Right lung (tissue), 5 donors: ENCODE results near the gene CNKSR1. TPM values are rescaled to one million over a fixed set of nuclear protein-coding genes. Genes with fewer than 3 reads are reported as not detected.

Source experiments
- DNase-seq, 2 donors: peaks; one replicate each; pipeline ENCODE4 v3.0.0-alpha.2; 2013
- polyA plus RNA-seq, 5 donors: library from polyadenylated mRNA; unstranded; fragments of 120-200 nt; gene quantifications; one replicate each; pipeline versions ENCODE4 v1.2.1 to v1.2.3, GENCODE V29; 2013; ENCODE audit warnings: inconsistent platforms in 1 of 5, low replicate concordance in 1 of 5; ENCODE audit not compliant: insufficient read length in 5 of 5, insufficient read depth in 1 of 5

CNKSR1 gene
- polyA plus RNA-seq, 5 donors = 15.2 to 25.9 (median 24.0) TPM

DNA sequence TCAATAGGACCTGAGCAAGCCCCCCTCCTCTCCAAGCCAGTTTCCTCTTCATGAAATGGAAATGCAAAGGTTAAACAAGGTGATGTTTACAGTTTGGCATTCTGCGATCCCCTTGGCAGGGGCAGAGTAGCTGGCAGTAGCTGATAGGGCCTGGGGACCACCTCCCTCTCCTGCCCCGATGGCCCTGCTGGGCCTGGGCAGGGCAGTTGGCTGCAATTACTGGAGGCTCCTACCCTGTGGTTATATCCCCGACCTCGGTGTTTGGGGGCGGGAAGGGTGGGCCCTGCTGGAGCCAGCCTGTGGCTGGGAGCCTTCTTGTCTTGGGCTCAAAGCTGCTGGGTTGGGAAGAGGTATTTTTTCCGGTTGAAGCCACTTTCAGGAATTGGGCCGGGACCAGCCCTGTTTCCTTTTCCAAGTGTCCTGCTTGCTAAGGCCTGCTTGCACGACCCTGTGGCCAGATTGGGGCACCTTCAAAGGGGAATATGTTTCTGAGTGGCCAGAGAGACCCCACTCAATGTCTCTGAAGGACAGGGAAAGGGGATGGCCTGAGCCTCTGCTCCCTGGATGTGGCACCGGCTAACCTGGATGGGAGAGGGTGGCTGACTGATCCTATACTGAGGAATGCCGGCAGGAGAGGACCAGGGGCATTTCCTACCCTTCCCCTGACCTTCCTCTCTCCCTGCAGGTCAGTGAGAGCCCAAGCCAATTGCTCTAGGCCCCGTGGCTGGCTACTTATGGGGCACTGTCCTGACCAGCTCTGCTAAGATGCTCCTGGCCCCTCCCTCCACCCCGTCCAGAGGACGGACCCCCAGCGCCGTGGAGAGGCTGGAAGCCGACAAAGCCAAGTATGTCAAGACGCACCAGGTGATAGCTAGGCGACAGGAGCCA lies 16.5 kb upstream of the CNKSR1 start:
- DNase-seq = no peak

DNA sequence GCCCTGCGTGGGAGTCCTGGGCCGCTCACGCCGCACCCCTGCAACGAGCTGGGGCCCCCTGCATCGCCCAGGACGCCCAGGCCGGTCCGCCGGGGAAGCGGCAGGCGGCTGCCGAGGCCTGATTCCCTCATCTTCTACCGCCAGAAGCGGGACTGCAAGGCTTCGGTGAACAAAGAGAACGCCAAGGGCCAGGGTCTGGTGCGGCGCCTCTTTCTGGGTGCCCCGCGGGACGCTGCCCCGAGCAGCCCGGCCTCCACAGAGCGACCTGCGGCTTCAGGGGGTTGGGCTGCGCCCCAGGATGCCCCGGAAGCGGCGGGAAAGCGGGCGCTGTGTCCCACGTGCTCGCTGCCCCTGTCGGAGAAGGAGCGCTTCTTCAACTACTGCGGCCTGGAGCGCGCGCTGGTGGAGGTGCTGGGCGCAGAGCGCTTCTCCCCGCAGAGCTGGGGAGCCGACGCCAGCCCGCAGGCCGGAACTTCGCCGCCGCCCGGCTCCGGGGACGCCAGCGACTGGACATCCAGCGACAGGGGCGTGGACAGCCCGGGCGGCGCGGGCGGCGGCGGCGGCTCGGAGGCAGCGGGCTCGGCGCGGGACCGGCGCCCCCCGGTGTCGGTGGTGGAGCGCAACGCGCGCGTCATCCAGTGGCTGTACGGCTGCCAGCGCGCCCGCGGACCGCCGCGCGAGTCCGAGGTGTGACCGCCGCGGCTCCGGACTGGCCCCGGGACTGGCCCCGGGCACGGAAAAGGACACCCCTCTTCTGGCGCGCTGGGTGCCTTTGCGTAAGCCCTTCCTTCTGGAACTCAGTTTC lies 15.7 kb upstream of the CNKSR1 start:
- DNase-seq = peak; percentile 45 to 58

DNA sequence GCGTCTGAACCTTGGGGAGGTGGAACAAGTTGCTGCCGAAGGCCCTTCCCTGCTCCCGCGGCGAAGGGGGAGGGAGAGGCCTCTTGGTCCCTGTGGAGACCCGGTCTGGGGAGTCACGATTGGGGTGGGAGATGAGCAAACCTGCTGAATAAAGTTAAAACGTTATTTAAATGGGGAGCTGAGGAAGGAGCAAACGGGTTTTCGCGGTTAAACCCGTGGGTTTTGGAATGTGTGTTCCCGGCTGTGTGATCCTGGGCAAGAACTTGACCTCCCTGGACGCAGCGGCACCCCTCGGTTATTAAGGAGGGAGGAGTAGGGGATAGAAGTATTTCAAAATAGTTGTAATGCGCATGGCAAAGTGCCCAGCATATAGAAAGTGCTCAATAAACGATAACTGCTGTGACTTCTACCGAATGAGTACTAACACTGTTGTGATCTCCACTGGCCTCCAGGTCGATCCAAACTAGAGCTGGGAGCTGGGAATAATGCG lies 15.0 kb upstream of the CNKSR1 start:
- DNase-seq = no peak

DNA sequence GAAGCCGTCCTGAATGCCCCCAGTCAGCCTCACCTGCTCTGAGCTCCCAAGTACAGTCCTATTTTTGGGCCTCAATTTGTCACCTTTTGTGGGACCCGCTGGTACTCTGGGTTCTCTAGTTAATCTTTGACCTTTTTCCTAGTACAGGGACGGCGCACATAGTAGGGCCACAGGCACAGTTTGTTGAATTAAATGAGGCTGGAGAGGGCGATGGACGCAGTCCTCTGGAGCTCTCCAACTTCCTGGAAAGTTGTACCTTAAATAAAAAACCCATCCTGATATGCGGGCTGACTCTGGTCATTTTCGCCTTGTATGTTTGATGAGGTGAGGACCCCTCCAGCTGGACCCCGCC lies 13.6 kb upstream of the CNKSR1 start:
- DNase-seq = no peak

DNA sequence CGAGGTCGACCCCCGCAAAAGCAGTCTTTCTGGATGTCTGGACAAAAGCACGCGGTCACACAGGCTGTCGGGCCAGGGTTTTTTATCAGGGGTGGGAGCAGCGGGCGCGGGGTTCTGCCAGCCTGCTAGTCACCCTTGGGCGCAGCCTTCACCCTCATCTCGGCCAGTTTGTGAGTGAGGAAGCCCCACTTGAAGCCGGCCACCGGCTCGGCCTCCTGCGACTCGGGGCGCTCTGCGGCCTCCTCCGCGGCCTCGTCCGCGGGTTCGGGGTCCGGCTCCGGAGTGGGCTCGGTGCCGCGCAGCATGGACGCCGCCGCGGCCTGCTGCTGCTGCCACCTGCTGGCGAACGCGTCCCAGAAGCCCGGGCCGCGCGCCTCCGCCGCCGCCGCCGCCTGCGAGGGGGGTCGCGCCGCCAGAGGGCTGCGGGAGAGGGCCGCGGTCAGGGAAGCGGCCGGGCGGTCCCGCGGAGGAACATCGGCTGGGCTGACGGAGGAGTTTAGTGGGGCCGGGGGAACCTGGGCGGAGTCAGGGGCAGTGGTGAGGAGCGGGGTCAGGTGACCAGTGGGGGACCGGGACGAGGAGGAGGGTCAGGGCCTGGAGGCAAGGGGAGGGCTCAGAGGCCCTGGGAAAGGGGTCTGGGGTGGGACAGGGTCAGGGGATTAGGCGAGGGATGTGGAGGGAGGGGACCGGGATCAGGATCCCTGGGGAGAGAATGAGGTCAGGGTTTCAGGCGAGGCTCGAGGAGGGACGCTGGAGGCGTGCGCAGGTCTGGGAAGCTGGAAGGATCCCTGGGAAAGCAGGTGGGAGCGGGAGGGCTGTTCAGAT lies 13.0 kb upstream of the CNKSR1 start:
- DNase-seq = peak in 1 of 2 donors; percentile 42

DNA sequence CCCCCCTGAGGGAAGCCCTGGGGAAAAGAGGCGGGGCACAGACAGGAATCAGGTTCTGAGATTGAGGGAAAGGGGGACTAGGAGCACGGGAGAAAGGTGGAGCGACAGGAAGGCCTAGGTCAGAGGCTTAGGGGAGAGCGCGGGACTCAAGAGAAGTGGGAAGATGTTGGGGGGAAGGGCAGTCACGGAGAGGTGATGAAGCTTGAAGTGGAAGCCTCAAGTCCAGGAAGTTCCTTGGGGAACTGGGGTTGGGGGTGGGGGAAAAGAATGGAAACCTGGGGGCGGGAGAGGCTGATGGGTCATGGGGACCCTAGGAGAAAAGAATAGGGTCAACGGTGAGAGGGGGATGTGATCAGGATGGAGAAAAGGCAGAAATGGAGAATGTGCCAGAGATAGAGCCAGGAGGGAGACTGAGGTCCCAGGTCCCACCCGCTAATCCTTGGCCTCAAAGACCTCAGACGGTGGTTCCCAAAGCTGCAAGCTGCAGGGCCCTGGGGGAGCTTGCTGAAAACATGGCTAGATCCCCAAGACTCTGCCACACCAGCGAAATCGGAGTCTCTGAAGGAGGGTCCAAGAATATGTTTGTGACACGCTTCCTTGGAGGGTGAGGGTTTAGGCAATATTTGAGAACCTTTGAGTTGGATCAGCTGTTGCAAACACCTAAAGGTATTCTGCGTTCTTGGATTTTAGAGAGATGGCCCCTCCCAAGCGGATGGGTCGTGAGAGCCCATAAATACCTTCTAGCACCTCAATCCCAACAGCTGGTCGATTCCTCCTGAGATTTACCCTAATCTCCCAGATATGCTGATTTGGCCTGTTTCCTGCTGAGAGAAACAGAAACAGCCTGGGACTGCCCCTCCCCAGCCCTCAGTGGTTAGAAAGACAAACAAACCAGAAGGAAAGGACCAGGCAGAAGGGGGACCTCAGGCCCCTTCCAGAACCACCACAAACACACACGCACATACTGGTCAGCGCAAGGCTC lies 12.1 kb upstream of the CNKSR1 start:
- DNase-seq = no peak

DNA sequence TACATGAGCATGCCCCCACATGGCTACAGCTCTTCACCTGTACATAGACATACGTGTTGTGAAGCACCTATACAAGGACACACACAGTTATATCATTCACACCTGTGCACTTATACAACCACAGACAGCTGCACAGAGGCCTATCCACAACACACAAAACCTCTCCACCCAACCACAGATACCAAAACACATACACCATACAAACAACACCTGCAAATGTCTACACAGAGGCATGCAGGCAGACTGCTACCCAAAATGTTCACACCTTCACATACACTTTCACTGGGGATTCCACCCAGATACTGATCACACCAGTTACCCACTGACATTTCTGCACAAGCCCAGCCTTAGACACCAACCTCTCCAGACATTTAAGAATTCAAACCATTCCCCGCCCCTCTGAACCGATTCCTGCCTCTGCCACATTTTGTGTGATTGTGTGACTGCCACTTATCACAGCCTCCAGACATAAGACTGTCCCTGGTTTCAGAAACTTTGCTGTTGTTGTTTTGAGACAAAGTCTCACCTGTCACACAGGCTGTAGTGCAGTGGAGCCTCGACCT lies 10.5 kb upstream of the CNKSR1 start:
- DNase-seq = no peak

- no peak for DNase-seq
Observed at GRCh38 chr1:26168410-26169197, 8.7 kb upstream of the CNKSR1 start, which contains the start of gene C1orf232. TSS of gene C1orf232 (minus strand) at chr1:26168963. CDS start at chr1:26168499, 464 bp downstream.

DNA sequence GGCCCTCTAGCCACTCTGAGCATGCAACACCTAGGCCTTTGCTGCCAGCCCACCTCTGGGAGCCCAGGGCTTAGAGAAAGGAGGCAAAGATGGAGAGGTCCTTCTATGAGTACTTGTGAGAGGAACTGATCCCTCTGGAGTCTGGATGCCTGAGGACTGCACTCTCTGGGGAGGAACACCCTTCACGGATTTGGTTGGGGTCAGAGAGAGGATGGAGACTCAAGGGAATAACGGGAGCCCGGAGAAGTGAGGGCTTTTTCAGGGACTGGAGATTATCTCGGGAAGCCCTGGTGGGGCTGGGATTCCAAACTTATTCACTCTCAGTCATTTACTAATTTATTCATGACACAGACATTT lies 8.1 kb upstream of the CNKSR1 start:
- DNase-seq = no peak

- peak; percentile 85 to 89 for DNase-seq
Observed at GRCh38 chr1:26169669-26170471, 7.4 kb upstream of the CNKSR1 start, which contains the start of gene ZNF593. TSS of gene ZNF593 (plus strand) at chr1:26169908. CDS start at chr1:26169984, 76 bp downstream.

- DNase-seq = no peak
Observed at GRCh38 chr1:26170472-26170821, 6.8 kb upstream of the CNKSR1 start.

- DNase-seq = no peak
Observed at GRCh38 chr1:26171084-26172072, 5.9 kb upstream of the CNKSR1 start, which contains the start of gene ZNF593OS. TSS of gene ZNF593OS (minus strand) at chr1:26171832. CDS start at chr1:26171661, 171 bp downstream.

GRCh38 chr1:26175346-26175745 lies 1.9 kb upstream of the CNKSR1 start:
- no peak for DNase-seq

DNA sequence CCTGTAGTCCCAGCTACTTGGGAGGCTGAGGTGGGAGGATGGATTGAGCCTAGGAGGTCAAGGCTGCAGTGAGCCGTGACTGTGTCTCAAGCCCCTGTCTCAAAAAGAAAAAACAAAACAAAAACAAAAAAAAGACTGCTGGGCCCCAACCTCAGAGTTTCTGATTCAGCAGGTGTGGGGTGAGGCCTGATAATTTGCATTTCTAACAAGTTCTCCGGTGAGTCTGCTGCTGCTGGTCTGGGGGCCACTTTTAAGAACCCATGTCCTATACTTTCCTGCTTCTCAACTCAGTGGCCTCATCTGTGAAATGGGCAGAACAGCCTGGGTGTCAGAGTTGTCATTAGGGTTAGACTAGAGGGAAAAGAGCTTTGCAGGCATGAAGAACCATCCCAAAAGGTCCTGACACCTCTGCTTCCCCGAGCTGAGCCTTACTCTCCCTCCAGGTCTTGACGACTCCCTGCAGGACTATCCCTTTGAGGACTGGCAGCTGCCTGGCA lies 2.8 kb downstream of the CNKSR1 start:
- DNase-seq = no peak

- DNase-seq = no peak
Observed at GRCh38 chr1:26181586-26182382, 4.5 kb downstream of the CNKSR1 start.

DNA sequence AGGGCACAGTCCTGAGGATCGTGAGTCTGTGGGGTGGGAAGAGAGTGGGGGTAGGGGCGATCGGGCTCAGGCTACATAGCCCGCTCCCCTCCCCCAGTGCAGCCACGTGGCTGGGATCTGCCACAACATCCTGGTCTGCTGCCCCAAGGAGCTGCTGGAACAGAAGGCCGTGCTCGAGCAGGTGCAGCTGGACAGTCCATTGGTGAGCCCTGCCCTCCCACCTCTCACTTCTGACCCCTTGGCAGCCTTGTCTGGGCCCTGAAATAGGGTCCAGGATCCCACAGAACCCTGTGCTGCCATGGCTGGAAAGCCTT lies 5.0 kb downstream of the CNKSR1 start:
- no peak for DNase-seq
